ENCODE data around the gene RGS11. TPM values are rescaled to one million over a fixed set of nuclear protein-coding genes. Genes with fewer than 3 reads are reported as not detected.

Gene RGS11
- total RNA-seq, 1 experiment from 2014 or later = 8.9 TPM

DNA sequence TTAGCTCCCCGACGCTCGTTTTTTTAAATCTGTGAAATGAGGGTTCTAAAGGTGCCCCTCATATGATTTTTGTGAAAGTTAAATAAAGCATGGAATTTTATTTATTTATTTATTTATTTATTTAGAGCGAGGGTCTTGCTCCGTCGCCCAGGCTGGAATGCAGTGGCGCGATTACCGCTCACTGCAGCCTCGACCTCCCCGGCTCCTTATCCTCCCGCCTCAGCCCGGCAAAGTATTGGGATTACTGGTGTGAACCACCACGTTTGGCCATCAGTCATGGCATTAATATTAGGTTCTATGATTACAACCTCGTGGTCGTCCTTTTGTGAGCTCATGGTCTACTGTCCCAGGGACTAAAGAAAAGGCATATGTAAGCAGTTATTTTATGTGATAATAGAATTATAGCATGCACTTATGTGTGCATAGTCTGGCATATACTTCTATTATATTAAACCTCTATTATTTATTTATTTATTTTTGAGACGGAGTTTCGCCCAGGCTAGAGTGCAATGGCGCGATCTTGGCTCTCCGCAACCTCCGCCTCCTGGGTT lies 45.9 kb downstream of the RGS11 start:
- no peaks in the 10 kb centered on the region for H3K4me1 ChIP-seq
- Mint-ChIP-seq H3K4me1 (ENCODE audit: low read depth, unreplicated experiment) (peaks cover 6% of the 10 kb centered on the region), H3K36me3 (ENCODE audit: insufficient read depth, unreplicated experiment) (peaks cover 46% of the 10 kb centered on the region), H3K27ac (ENCODE audit: unreplicated experiment) (peak overlapping the region; percentile 90), H3K4me3 (ENCODE audit: unreplicated experiment) (peak overlapping the region; percentile 90), H3K27me3 (ENCODE audit: insufficient read depth, unreplicated experiment) (no peaks in the 10 kb centered on the region), H3K9me3 (ENCODE audit: unreplicated experiment) (no peaks in the 10 kb centered on the region)
- H3K4me3 ChIP-seq (ENCODE audit: low read depth, low read length) = peak overlapping the region; percentile 93
- TF ChIP-seq, protein P1, sequence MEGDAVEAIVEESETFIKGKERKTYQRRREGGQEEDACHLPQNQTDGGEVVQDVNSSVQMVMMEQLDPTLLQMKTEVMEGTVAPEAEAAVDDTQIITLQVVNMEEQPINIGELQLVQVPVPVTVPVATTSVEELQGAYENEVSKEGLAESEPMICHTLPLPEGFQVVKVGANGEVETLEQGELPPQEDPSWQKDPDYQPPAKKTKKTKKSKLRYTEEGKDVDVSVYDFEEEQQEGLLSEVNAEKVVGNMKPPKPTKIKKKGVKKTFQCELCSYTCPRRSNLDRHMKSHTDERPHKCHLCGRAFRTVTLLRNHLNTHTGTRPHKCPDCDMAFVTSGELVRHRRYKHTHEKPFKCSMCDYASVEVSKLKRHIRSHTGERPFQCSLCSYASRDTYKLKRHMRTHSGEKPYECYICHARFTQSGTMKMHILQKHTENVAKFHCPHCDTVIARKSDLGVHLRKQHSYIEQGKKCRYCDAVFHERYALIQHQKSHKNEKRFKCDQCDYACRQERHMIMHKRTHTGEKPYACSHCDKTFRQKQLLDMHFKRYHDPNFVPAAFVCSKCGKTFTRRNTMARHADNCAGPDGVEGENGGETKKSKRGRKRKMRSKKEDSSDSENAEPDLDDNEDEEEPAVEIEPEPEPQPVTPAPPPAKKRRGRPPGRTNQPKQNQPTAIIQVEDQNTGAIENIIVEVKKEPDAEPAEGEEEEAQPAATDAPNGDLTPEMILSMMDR (IDR thresholded peaks at IDR 0.05; ENCODE audit: insufficient read depth in 1 of 2, low read depth in 1 of 2, low read length in 1 of 2, severe bottlenecking in 1 of 2, unreplicated experiment in 1 of 2) = no peak
- H3K9me3 ChIP-seq = no peaks in the 10 kb centered on the region
- peaks cover 1% of the 10 kb centered on the region for H3K36me3 ChIP-seq (ENCODE audit: control insufficient read depth, insufficient read depth, low read length)
- DNase-seq = peak in 1 of 2 experiments; percentile 15
- POLR2A ChIA-PET = interaction anchor here (0.9 to 2.0 kb wide), 2 partner anchors 11 to 122 kb away, joined by 5 to 8 read pairs; partner anchors contain the start of gene AXIN1
- no TSS peak for BruUV-seq (replicated peaks)
- H3K27me3 ChIP-seq (replicated peaks; ENCODE audit: control insufficient read depth, insufficient read depth, low read length) = no peaks in the 10 kb centered on the region
- CTCF ChIA-PET = interaction anchor here (2.8 kb wide), 1 partner anchor 123 kb away, joined by 16 read pairs; no protein-coding TSS in a partner anchor
- intact Hi-C loops (cut with micrococcal nuclease; ENCODE audit: unreplicated experiment) = loop anchor here (5.0 kb wide), 1 partner anchor 122 kb away; the partner anchor contains the start of gene AXIN1

DNA sequence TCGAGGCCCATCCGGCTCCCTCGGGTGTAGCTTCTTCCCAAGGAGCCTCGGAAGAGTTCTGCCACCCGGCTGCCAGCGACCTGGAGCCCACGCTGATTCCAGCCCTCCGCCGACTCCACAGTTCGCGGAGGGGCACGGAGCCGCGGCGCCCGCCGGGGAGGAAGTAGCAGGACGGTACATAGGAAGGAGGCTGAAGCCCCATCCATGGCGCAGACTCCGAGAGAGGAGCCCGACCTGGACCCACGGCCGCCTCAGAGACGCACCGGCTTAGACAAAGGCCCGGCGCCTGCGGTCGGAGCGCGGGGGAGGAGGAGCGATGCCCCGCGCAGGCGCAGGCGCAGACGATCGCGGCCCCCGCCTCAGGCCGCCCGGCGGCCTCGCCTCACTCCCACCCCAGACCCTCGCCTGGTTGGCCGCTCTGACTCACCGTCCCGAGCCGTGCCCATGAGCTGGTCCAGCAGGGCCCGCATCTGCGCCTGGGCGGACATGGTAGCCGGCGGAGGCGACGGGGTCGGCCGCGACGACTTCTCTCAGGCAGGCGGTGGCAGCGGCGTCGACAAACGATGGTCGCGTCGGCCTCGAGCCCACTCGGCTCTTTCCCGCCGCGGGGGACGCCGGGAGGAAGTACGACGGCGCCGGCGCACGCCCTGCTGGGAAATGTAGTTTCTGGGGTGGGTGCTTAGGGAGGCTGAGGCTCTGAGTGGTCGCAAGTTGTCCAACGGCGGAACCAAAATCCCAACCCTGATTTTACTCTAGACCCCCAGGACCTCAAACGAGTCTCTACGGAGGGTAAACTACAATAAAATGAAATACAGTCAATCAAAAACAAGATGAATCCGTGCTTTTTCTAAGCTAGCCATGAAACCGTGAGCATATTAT lies 46.7 kb downstream of the RGS11 start, which contains the start of gene LUC7L:
Gene LUC7L, minus strand, starts transcription at position 598 of the 879 bp plus-strand sequence. Its CDS starts 110 bp downstream, at position 488.
- peaks cover 1% of the 10 kb centered on the region for H3K36me3 ChIP-seq (ENCODE audit: control insufficient read depth, insufficient read depth, low read length)
- CTCF ChIA-PET = interaction anchor here (2.8 kb wide), 1 partner anchor 124 kb away, joined by 16 read pairs; no protein-coding TSS in a partner anchor
- DNase-seq = peak; percentile 82 to 91
- H3K9me3 ChIP-seq = no peaks in the 10 kb centered on the region
- peak within 1 kb of the TSS; percentile 90 for H3K4me3 Mint-ChIP-seq (ENCODE audit: unreplicated experiment)
- TSS peak; percentile 96 for BruUV-seq (replicated peaks)
- peaks cover 6% of the 10 kb centered on the region for H3K4me1 Mint-ChIP-seq (ENCODE audit: low read depth, unreplicated experiment)
- H3K27me3 ChIP-seq (replicated peaks; ENCODE audit: control insufficient read depth, insufficient read depth, low read length) = no peaks in the 10 kb centered on the region
- POLR2A ChIA-PET = interaction anchor here (0.8 to 2.0 kb wide), 3 partner anchors 10 to 176 kb away, joined by 3 to 8 read pairs (median 5); partner anchors contain the start of genes AXIN1, POLR3K and SNRNP25
- peaks cover 53% of the 10 kb centered on the region for H3K36me3 Mint-ChIP-seq (ENCODE audit: insufficient read depth, unreplicated experiment)
- H3K27ac Mint-ChIP-seq (ENCODE audit: unreplicated experiment) = peak within 1 kb of the TSS; percentile 90
- H3K27me3 Mint-ChIP-seq (ENCODE audit: insufficient read depth, unreplicated experiment) = no peaks in the 10 kb centered on the region
- intact Hi-C loops (cut with micrococcal nuclease; ENCODE audit: unreplicated experiment) = loop anchor here (5.0 kb wide), 1 partner anchor 123 kb away; the partner anchor contains the start of gene AXIN1
- H3K4me3 ChIP-seq (ENCODE audit: low read depth, low read length) = peak within 1 kb of the TSS; percentile 93
- TF ChIP-seq, protein P1 (IDR thresholded peaks at IDR 0.05; ENCODE audit: insufficient read depth in 1 of 2, low read depth in 1 of 2, low read length in 1 of 2, severe bottlenecking in 1 of 2, unreplicated experiment in 1 of 2) = no peak
- no peaks in the 10 kb centered on the region for H3K4me1 ChIP-seq
- no peaks in the 10 kb centered on the region for H3K9me3 Mint-ChIP-seq (ENCODE audit: unreplicated experiment)

All from Caco-2 (cell line).